HL-60/S4 treated with phorbol 12-myristate 13-acetate at 8.2 ng/mL for 4 days and 3 days (cell line): ENCODE results near the gene SHROOM3.
"Not testable (repeated sequence)": the region's sequence is repeated elsewhere in the genome, so short reads cannot be mapped to it uniquely, and the experiment has no call there.

ENCODE experiments used
- in situ Hi-C: fragments of 300-500 bp; cut with MboI; formaldehyde crosslinking; loops from 2 replicates; pipeline ENCODE4 v1.15.0; 2022; ENCODE audit warnings: low sequenced_read_pairs

The SHROOM3 gene

GRCh38 chr4:76443376-76443775 lies 8.3 kb downstream of the SHROOM3 start:
- in situ Hi-C loops, result no loop called here

GRCh38 chr4:76445911-76446310 lies 10.9 kb downstream of the SHROOM3 start:
- in situ Hi-C loops, result no loop called here

- in situ Hi-C loops, result no loop called here
Measured at GRCh38 chr4:76447393-76447851, 12.4 kb downstream of the SHROOM3 start.

- in situ Hi-C loops, result no loop called here
Measured at GRCh38 chr4:76448211-76448610, 13.2 kb downstream of the SHROOM3 start.

GRCh38 chr4:76449362-76449767 lies 14.3 kb downstream of the SHROOM3 start:
- in situ Hi-C loops, result no loop called here

GRCh38 chr4:76449833-76450232 lies 14.8 kb downstream of the SHROOM3 start:
- in situ Hi-C loops, result no loop called here

- in situ Hi-C loops, result no loop called here
Measured at GRCh38 chr4:76453232-76453631, 18.2 kb downstream of the SHROOM3 start.

GRCh38 chr4:76454073-76454472 lies 19.0 kb downstream of the SHROOM3 start:
- in situ Hi-C loops, result not testable (repeated sequence)

- in situ Hi-C loops, result no loop called here
Measured at GRCh38 chr4:76457885-76458284, 22.9 kb downstream of the SHROOM3 start.

- in situ Hi-C loops, result no loop called here
Measured at GRCh38 chr4:76458297-76458696, 23.3 kb downstream of the SHROOM3 start.

GRCh38 chr4:76458825-76459224 lies 23.8 kb downstream of the SHROOM3 start:
- in situ Hi-C loops, result no loop called here

- in situ Hi-C loops, result no loop called here
Measured at GRCh38 chr4:76459291-76459723, 24.3 kb downstream of the SHROOM3 start.

GRCh38 chr4:76463568-76463967 lies 28.5 kb downstream of the SHROOM3 start:
- in situ Hi-C loops, result no loop called here

GRCh38 chr4:76470064-76470463 lies 35.0 kb downstream of the SHROOM3 start:
- in situ Hi-C loops, result no loop called here

GRCh38 chr4:76470532-76470931 lies 35.5 kb downstream of the SHROOM3 start:
- in situ Hi-C loops, result no loop called here

- in situ Hi-C loops, result no loop called here
Measured at GRCh38 chr4:76476571-76476970, 41.5 kb downstream of the SHROOM3 start.

GRCh38 chr4:76484654-76485053 lies 49.6 kb downstream of the SHROOM3 start:
- in situ Hi-C loops, result no loop called here

- in situ Hi-C loops, result no loop called here
Measured at GRCh38 chr4:76485450-76485849, 50.4 kb downstream of the SHROOM3 start.

GRCh38 chr4:76486588-76487276 lies 51.7 kb downstream of the SHROOM3 start:
- in situ Hi-C loops, result no loop called here

GRCh38 chr4:76487621-76488020 lies 52.6 kb downstream of the SHROOM3 start:
- in situ Hi-C loops, result no loop called here

GRCh38 chr4:76488455-76488854 lies 53.4 kb downstream of the SHROOM3 start:
- in situ Hi-C loops, result no loop called here

GRCh38 chr4:76488888-76489685 lies 54.1 kb downstream of the SHROOM3 start:
- in situ Hi-C loops, result no loop called here
